LNCAP (cell line): ENCODE results near the gene DPP6.

Source experiments
- TF ChIP-seq, protein P1 (sequence below): fragments of 450-650 bp; IDR thresholded peaks from 2 replicates; pipeline ENCODE4 v1.5.1; 2017; ENCODE audit warnings: mild to moderate bottlenecking

DPP6 gene

DNA sequence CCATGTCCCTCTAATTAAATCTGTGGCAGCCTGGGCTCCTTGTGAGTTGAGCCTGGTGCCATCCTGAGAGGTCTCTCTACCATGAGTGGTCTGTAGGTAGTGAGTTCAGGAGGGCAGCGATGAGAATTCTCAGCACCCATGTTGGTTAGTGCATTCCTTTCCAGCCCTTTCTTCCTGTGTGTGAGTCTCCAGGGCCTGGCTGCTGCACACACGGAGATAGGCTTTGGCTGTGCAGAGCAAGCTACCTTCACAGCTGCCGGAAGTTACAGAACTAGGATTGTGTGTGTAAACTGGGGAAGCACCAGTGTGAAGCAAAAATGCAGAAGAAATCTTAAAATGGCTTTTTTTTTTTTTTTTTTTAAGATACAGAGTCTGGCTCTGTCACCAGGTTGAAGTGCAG, 592.2 kb downstream of the DPP6 start:
- TF ChIP-seq, protein P1, sequence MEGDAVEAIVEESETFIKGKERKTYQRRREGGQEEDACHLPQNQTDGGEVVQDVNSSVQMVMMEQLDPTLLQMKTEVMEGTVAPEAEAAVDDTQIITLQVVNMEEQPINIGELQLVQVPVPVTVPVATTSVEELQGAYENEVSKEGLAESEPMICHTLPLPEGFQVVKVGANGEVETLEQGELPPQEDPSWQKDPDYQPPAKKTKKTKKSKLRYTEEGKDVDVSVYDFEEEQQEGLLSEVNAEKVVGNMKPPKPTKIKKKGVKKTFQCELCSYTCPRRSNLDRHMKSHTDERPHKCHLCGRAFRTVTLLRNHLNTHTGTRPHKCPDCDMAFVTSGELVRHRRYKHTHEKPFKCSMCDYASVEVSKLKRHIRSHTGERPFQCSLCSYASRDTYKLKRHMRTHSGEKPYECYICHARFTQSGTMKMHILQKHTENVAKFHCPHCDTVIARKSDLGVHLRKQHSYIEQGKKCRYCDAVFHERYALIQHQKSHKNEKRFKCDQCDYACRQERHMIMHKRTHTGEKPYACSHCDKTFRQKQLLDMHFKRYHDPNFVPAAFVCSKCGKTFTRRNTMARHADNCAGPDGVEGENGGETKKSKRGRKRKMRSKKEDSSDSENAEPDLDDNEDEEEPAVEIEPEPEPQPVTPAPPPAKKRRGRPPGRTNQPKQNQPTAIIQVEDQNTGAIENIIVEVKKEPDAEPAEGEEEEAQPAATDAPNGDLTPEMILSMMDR, result no peak

GRCh38 chr7:154646126-154647013, 594.2 kb downstream of the DPP6 start:
- TF ChIP-seq, protein P1, result no peak

GRCh38 chr7:154647625-154648024, 595.4 kb downstream of the DPP6 start:
- TF ChIP-seq, protein P1, result no peak

DNA sequence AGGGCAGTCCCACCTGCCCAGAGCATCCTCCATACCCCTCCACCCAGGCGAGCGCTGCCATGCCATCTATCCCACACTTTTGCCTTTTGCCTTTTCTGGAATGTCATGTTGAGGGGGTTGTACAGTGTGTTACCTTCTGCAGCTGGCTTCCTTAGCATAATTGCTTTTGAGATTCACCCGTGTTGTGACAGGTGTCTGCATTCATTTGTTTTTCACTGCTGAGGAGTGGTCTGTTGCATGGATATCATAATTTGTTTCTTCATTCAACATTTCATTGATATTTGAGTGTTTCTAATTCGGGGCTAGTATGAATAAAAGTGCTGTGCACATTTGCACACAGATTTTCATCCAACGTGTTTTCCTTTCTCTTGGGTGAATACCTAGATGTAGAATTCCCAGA, 596.8 kb downstream of the DPP6 start:
- TF ChIP-seq, protein P1, result no peak

GRCh38 chr7:154649434-154649833, 597.2 kb downstream of the DPP6 start:
- TF ChIP-seq, protein P1, result no peak

GRCh38 chr7:154650275-154650674, 598.1 kb downstream of the DPP6 start:
- TF ChIP-seq, protein P1, result no peak

DNA sequence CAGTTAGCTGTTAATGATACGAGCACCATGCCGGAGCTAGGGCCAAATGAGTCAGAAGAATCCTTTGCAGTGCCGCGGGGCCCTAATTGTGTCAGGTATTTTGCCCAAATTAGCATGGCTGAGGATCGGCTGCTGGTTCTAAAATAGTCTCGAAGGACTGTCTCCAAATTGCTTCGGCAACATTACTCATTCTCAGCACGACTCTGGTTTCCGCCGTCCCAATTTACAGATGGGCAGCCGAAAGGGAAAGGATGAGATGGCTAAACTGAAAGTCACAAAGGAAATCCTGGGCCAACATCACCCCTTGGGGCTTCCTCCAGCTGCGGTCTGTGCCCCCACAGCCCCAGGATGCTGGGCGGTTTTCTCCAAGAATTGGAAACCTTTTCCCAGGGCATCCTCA, 599.3 kb downstream of the DPP6 start:
- TF ChIP-seq, protein P1, result no peak

DNA sequence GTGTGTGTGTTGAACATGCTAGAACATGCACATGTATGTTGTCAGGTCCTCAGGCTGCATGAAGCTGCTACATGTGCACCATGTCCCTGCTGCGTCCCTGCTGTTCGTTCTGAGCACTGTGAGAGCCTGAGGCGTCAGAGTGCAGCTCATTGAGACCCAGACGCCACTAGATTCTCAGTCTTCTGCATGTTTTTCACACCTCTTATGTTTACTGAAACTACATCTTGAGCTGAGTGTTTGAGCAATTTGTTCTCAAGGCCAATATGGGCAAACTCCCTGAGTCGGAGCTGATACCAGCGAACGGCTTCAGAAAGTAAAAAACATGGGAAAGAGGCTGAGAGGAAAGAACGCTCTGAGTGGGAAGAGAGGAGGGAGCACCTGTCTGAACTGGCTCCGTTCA, 600.4 kb downstream of the DPP6 start:
- TF ChIP-seq, protein P1, result no peak
